Endothelial cell of umbilical vein (primary cell): ENCODE results near the gene PM20D2. TPM values are rescaled to one million over a fixed set of nuclear protein-coding genes. Genes with fewer than 3 reads are reported as not detected.

Experiments
- BruUV-seq: library from RNA; stranded (reverse); fragments of 400-500 nt; replicated peaks from 2 replicates; lab custom pipeline; 2021; lab: Mats Ljungman, UMichigan
- CTCF ChIA-PET: fragments of 300-600, 350-600 bp; sonication (Branson Sonifier 250); formaldehyde crosslinking; loops from one replicate; lab custom pipeline; 2021; ENCODE audit warnings: antibody characterized with exemption, inconsistent platforms; lab: Charles Lee
- POLR2A ChIA-PET: fragments of 300-600, 350-600 bp; sonication (Branson Sonifier 250); formaldehyde crosslinking; loops from one replicate; lab custom pipeline; 2021; ENCODE audit warnings: antibody characterized with exemption, inconsistent platforms; lab: Charles Lee
- DNase-seq: peaks from one replicate; pipeline ENCODE4 v3.0.0-alpha.2; 2011; ENCODE audit warnings: low read depth, low spot score
- FAIRE-seq: peaks from 2 replicates; lab custom pipeline; 2011; peaks lifted over from hg19 to GRCh38; lab: Jason Lieb, UNC
- H2AFZ ChIP-seq: 2 replicates; pipeline ENCODE4 v1.6.0; 2012; ENCODE audit warnings: low read depth, low read length, control low read depth, inconsistent platforms
- H3K27ac ChIP-seq: 2 replicates; pipeline ENCODE4 v1.5.1; 2011; ENCODE audit warnings: low read depth, mild to moderate bottlenecking, control low read depth, low read length, moderate library complexity; ENCODE audit not compliant: insufficient read depth
- H3K27me3 ChIP-seq, 2 experiments: 2 replicates each; pipeline versions ENCODE4 v1.6.0 to v1.6.1; 2011; ENCODE audit warnings: low read length in 2 of 2, mixed read lengths in 1 of 2; ENCODE audit not compliant: control insufficient read depth in 2 of 2, insufficient read depth in 2 of 2
- H3K36me3 ChIP-seq, 2 experiments: 2 replicates in 1 of 2; 3 replicates in 1 of 2; pipeline ENCODE4 v1.5.1; 2011; ENCODE audit warnings: low read length in 2 of 2, mild to moderate bottlenecking in 1 of 2, moderate library complexity in 1 of 2; ENCODE audit not compliant: control insufficient read depth in 2 of 2, insufficient read depth in 2 of 2; ENCODE audit errors: extremely low read depth in 1 of 2
- H3K4me1 ChIP-seq: 3 replicates; pipeline ENCODE4 v1.5.1; 2011; ENCODE audit warnings: mild to moderate bottlenecking, low read length; ENCODE audit not compliant: control insufficient read depth, insufficient read depth; ENCODE audit errors: extremely low read depth
- H3K4me2 ChIP-seq: 2 replicates; pipeline ENCODE4 v1.6.1; 2011; ENCODE audit warnings: low read length, control low read depth, mixed read lengths; ENCODE audit not compliant: insufficient read depth
- H3K4me3 ChIP-seq, 3 experiments: fragments of 200-600 bp in 1 of 3; sonication (generic), shearing (Covaris generic) in 1 of 3; replicated peaks in 1 of 3; 2 replicates each; pipeline ENCODE4 v1.5.1; 2011 to 2016; ENCODE audit warnings: control low read depth in 3 of 3, low read length in 3 of 3, mild to moderate bottlenecking in 2 of 3, inconsistent platforms in 1 of 3, low read depth in 1 of 3, moderate library complexity in 1 of 3; ENCODE audit not compliant: insufficient read depth in 1 of 3
- H3K79me2 ChIP-seq: 2 replicates; pipeline ENCODE4 v1.6.0; 2012; ENCODE audit warnings: low read length, inconsistent platforms; ENCODE audit not compliant: control insufficient read depth, insufficient read depth
- H3K9ac ChIP-seq: replicated peaks from 2 replicates; pipeline ENCODE3; 2011; ENCODE audit warnings: low read length, control low read depth; ENCODE audit not compliant: insufficient read depth; ENCODE audit errors: extremely low read depth
- H3K9me1 ChIP-seq: replicated peaks from 3 replicates; pipeline ENCODE4 v1.6.0; 2011; ENCODE audit warnings: mild to moderate bottlenecking, low read length; ENCODE audit not compliant: control insufficient read depth, insufficient read depth; ENCODE audit errors: extremely low read depth
- H3K9me3 ChIP-seq: replicated peaks from 2 replicates; pipeline ENCODE4 v1.5.1; 2012; ENCODE audit warnings: low read length, inconsistent platforms; ENCODE audit not compliant: control insufficient read depth, insufficient read depth
- H4K20me1 ChIP-seq: replicated peaks from 2 replicates; pipeline ENCODE3; 2011; ENCODE audit warnings: mild to moderate bottlenecking, low read length; ENCODE audit not compliant: control insufficient read depth, insufficient read depth; ENCODE audit errors: extremely low read depth
- CTCF ChIP-seq, 2 donors: IDR thresholded peaks; 1 replicate in 1 of 2; 2 replicates in 1 of 2; pipeline ENCODE4 v1.5.1; 2011; ENCODE audit warnings: low read length in 2 of 2, mild to moderate bottlenecking in 2 of 2, moderate library complexity in 2 of 2, control low read depth in 1 of 2, inconsistent platforms in 1 of 2, low read depth in 1 of 2; ENCODE audit not compliant: insufficient read depth in 1 of 2; ENCODE audit errors: extremely low read depth in 1 of 2
- EZH2 ChIP-seq: IDR thresholded peaks from 2 replicates; pipeline ENCODE4 v1.6.1; 2012; ENCODE audit warnings: borderline replicate concordance, low read depth, mild to moderate bottlenecking, moderate library complexity, low read length, inconsistent platforms; ENCODE audit not compliant: severe bottlenecking
- FOS ChIP-seq: IDR thresholded peaks from 2 replicates; pipeline ENCODE4 v1.6.1; 2011; ENCODE audit warnings: mild to moderate bottlenecking, low read length, moderate library complexity, borderline replicate concordance; ENCODE audit not compliant: insufficient read depth
- GATA2 ChIP-seq: IDR thresholded peaks from 2 replicates; pipeline ENCODE4 v1.7.0; 2011; ENCODE audit warnings: low read depth, mild to moderate bottlenecking, moderate library complexity, mixed read lengths, low read length; ENCODE audit not compliant: insufficient read length, insufficient read depth
- JUN ChIP-seq: IDR thresholded peaks from 2 replicates; pipeline ENCODE4 v1.6.1; 2011; ENCODE audit warnings: borderline replicate concordance, low read depth; ENCODE audit not compliant: insufficient read length, insufficient read depth
- MAX ChIP-seq: IDR thresholded peaks from 2 replicates; pipeline ENCODE4 v1.6.1; 2011; ENCODE audit not compliant: insufficient read depth, insufficient read length
- MYC ChIP-seq: IDR thresholded peaks from one replicate; pipeline ENCODE4 v1.6.1; 2011; ENCODE audit warnings: mild to moderate bottlenecking, low read depth, low read length
- POLR2A ChIP-seq: IDR thresholded peaks from 2 replicates; pipeline ENCODE4 v1.6.1; 2012; ENCODE audit warnings: low read depth, mild to moderate bottlenecking, control low read depth, low read length
- POLR2AphosphoS5 ChIP-seq: IDR thresholded peaks from 2 replicates; pipeline ENCODE4 v1.6.1; 2012; ENCODE audit warnings: low read depth, mild to moderate bottlenecking, control low read depth, low read length, moderate library complexity; ENCODE audit not compliant: insufficient read depth
- dilution Hi-C: fragments of 300-500 bp; cut with MboI; formaldehyde crosslinking; loops from one replicate; pipeline ENCODE4 v1.15.0; 2019; ENCODE audit warnings: low sequenced_read_pairs; ENCODE audit not compliant: extremely low pct_ligation_motif_present
- intact Hi-C: fragments of 100-400 bp; cut with micrococcal nuclease; formaldehyde crosslinking; loops from one replicate; pipeline ENCODE4 v1.10.0; 2022
- polyA plus RNA-seq, 4 experiments: library from polyadenylated mRNA; depleted of rRNA in 3 of 4; stranded (reverse) in 3 of 4; unstranded in 1 of 4; fragments of >200 nt; gene quantifications; 2 replicates each; pipeline versions ENCODE4 v1.2.1 to v1.2.3, GENCODE V29; 2011 to 2012; ENCODE audit warnings: missing spikeins in 1 of 4
- total RNA-seq: library from RNA; stranded (reverse); gene quantifications from 2 replicates; pipeline ENCODE4 v1.2.3, GENCODE V29; 2021

Gene PM20D2
- total and polyA plus RNA-seq, 2 donors (not counting 3 experiments of a cell fraction or from before 2014, with no cell fraction given) = 3.0 to 10.9 TPM

GRCh38 chr6:89144354-89144906 is 1.4 kb upstream of the PM20D2 start:
- Histone ChIP-seq H3K36me3 (no peaks in the 10 kb centered on the region), H3K9me1 (no peaks in the 10 kb centered on the region), H3K79me2 (peaks cover 3% of the 10 kb centered on the region), H4K20me1 (no peaks in the 10 kb centered on the region), H3K9ac (no peak overlapping the region), H3K27ac (no peak overlapping the region), H3K4me1 (peaks cover 10% of the 10 kb centered on the region), H3K9me3 (no peaks in the 10 kb centered on the region), H3K27me3 (peaks cover 5 to 7% of the 10 kb centered on the region in 2 experiments), H3K4me3 (no peak overlapping the region), H3K4me2 (no peak overlapping the region), H2AFZ (no peak overlapping the region)
- FAIRE-seq (no peak), DNase-seq (no peak)
- BruUV-seq = no TSS peak
- ChIA-PET CTCF (interaction anchor here (0.9 to 1.9 kb wide), 7 partner anchors 12 to 167 kb away, joined by 3 to 7 read pairs (median 3); no protein-coding TSS in a partner anchor), POLR2A (interaction anchor here (2.0 kb wide), 1 partner anchor 64 kb away, joined by 7 read pairs; the partner anchor contains the start of gene PNRC1)
- intact Hi-C loops = no loop called here
- dilution Hi-C loops = no loop called here
- TF ChIP-seq JUN (no peak), CTCF (IDR thresholded peaks at IDR 0.05; ENCODE audit: extremely low read depth in 1 of 2, insufficient read depth in 1 of 2, low read depth in 1 of 2, low read length in 2 of 2) (no peak), POLR2AphosphoS5 (no peak), GATA2 (no peak), POLR2A (no peak), FOS (no peak), EZH2 (no peak), MYC (no peak), MAX (no peak)
